ENCODE results near the gene MSI2. TPM values are rescaled to one million over a fixed set of nuclear protein-coding genes. Genes with fewer than 3 reads are reported as not detected.

Gene MSI2
- total and polyA plus RNA-seq, 2 experiments from 2014 or later, result 4.3 to 17.9 TPM

- in situ Hi-C loops (cut with MboI), result loop anchor here (10.0 kb wide), 1 partner anchor 495 kb away; the partner anchor contains the start of gene CCDC182
- H3K9me3 ChIP-seq (ENCODE audit: low read depth), result no peaks in the 10 kb centered on the region
- H3K79me2 ChIP-seq (ENCODE audit: insufficient read depth), result no peaks in the 10 kb centered on the region
- no peak overlapping the region for H3K27ac ChIP-seq
- H2AFZ ChIP-seq, result no peak overlapping the region
- 0 out of 2 replicates have a peak, but pooled peaks cover 10% of the 10 kb centered on the region for H3K27me3 ChIP-seq (replicated peaks; ENCODE audit: insufficient read depth)
- no peak overlapping the region for H3K4me3 ChIP-seq
- no peaks in the 10 kb centered on the region for H3K4me1 ChIP-seq (ENCODE audit: insufficient read depth)
- DNase-seq, result no peak
- 96% methylated on average over 1 of the region's 1 CpG for WGBS, 2 experiments (ENCODE audit: low coverage in 1 of 2, low lambda C conversion rate in 2 of 2, missing lambda C conversion rate in 2 of 2)
- no peak overlapping the region for H3K4me2 ChIP-seq (ENCODE audit: unreplicated experiment)
- no peak for TF ChIP-seq EZH2phosphoT487 (IDR thresholded peaks at IDR 0.05; ENCODE audit: insufficient read depth, low read depth)
- TF ChIP-seq EZH2 (IDR thresholded peaks at IDR 0.05; ENCODE audit: insufficient read depth, poor library complexity, severe bottlenecking), result no peak
- no peaks in the 10 kb centered on the region for H4K20me1 ChIP-seq (ENCODE audit: insufficient read depth)
- no peaks in the 10 kb centered on the region for H3K9me2 ChIP-seq (ENCODE audit: insufficient read depth)
- H3K9ac ChIP-seq, result no peak overlapping the region
- H3K36me3 ChIP-seq (ENCODE audit: low read depth), result no peaks in the 10 kb centered on the region
- no peaks in the 10 kb centered on the region for H3F3A ChIP-seq (ENCODE audit: insufficient read depth)
Observed at GRCh38 chr17:57249520-57249919, 6.8 kb upstream of the MSI2 start.

GRCh38 chr17:57251211-57251787, 5.0 kb upstream of the MSI2 start:
- Histone ChIP-seq H2AFZ (no peak overlapping the region), H3K27me3 (replicated peaks; ENCODE audit: insufficient read depth) (0 out of 2 replicates have a peak, but pooled peaks cover under 1% of the 10 kb centered on the region), H3K4me1 (ENCODE audit: insufficient read depth) (no peaks in the 10 kb centered on the region), H4K20me1 (ENCODE audit: insufficient read depth) (no peaks in the 10 kb centered on the region), H3K4me2 (ENCODE audit: unreplicated experiment) (no peak overlapping the region), H3K36me3 (ENCODE audit: low read depth) (no peaks in the 10 kb centered on the region), H3K9me2 (ENCODE audit: insufficient read depth) (no peaks in the 10 kb centered on the region), H3K9me3 (ENCODE audit: low read depth) (no peaks in the 10 kb centered on the region), H3K79me2 (ENCODE audit: insufficient read depth) (no peaks in the 10 kb centered on the region), H3K9ac (no peak overlapping the region), H3K4me3 (no peak overlapping the region), H3F3A (ENCODE audit: insufficient read depth) (peaks cover 4% of the 10 kb centered on the region; the same call in 1 of the 2 replicates), H3K27ac (no peak overlapping the region)
- TF ChIP-seq EZH2phosphoT487 (IDR thresholded peaks at IDR 0.05; ENCODE audit: insufficient read depth, low read depth) (no peak), EZH2 (IDR thresholded peaks at IDR 0.05; ENCODE audit: insufficient read depth, poor library complexity, severe bottlenecking) (no peak)
- DNase-seq, result no peak
- in situ Hi-C loops (cut with MboI), result no loop called here
- 49 to 67% methylated on average over 1 of the region's 1 CpG for WGBS, 2 experiments (ENCODE audit: low coverage in 1 of 2, low lambda C conversion rate in 2 of 2, missing lambda C conversion rate in 2 of 2)

- Histone ChIP-seq H3K4me3 (no peak overlapping the region), H3K36me3 (ENCODE audit: low read depth) (no peaks in the 10 kb centered on the region), H3K9ac (no peak overlapping the region), H3K27me3 (replicated peaks; ENCODE audit: insufficient read depth) (no peaks in the 10 kb centered on the region), H3K79me2 (ENCODE audit: insufficient read depth) (peaks cover 12% of the 10 kb centered on the region; the same call in 1 of the 2 replicates), H2AFZ (no peak overlapping the region), H3K9me3 (ENCODE audit: low read depth) (no peaks in the 10 kb centered on the region), H3K4me1 (ENCODE audit: insufficient read depth) (no peaks in the 10 kb centered on the region), H3K4me2 (ENCODE audit: unreplicated experiment) (no peak overlapping the region), H3K9me2 (ENCODE audit: insufficient read depth) (no peaks in the 10 kb centered on the region), H4K20me1 (ENCODE audit: insufficient read depth) (no peaks in the 10 kb centered on the region), H3K27ac (no peak overlapping the region), H3F3A (ENCODE audit: insufficient read depth) (peaks cover 4% of the 10 kb centered on the region; the same call in 1 of the 2 replicates)
- TF ChIP-seq EZH2phosphoT487 (IDR thresholded peaks at IDR 0.05; ENCODE audit: insufficient read depth, low read depth), result no peak
- no peak for TF ChIP-seq EZH2 (IDR thresholded peaks at IDR 0.05; ENCODE audit: insufficient read depth, poor library complexity, severe bottlenecking)
- DNase-seq, result no peak
- 38 to 47% methylated on average over 6 of the region's 6 CpGs for WGBS, 2 experiments (ENCODE audit: low coverage in 1 of 2, low lambda C conversion rate in 2 of 2, missing lambda C conversion rate in 2 of 2)
- in situ Hi-C loops (cut with MboI), result no loop called here
Observed at GRCh38 chr17:57253362-57254065, 2.8 kb upstream of the MSI2 start.

GRCh38 chr17:57255182-57255775, 1.0 kb upstream of the MSI2 start:
- in situ Hi-C loops (cut with MboI), result no loop called here
- Histone ChIP-seq H3K27me3 (replicated peaks; ENCODE audit: insufficient read depth) (no peaks in the 10 kb centered on the region), H3F3A (ENCODE audit: insufficient read depth) (peaks cover 4% of the 10 kb centered on the region; the same call in 1 of the 2 replicates), H3K36me3 (ENCODE audit: low read depth) (no peaks in the 10 kb centered on the region), H3K4me3 (peak overlapping the region; percentile 86), H3K79me2 (ENCODE audit: insufficient read depth) (peaks cover 14% of the 10 kb centered on the region; the same call in 1 of the 2 replicates), H3K9me3 (ENCODE audit: low read depth) (no peaks in the 10 kb centered on the region), H3K4me1 (ENCODE audit: insufficient read depth) (no peaks in the 10 kb centered on the region), H4K20me1 (ENCODE audit: insufficient read depth) (no peaks in the 10 kb centered on the region), H3K4me2 (ENCODE audit: unreplicated experiment) (peak overlapping the region; percentile 90), H3K9ac (peak overlapping the region; percentile 72), H2AFZ (peak overlapping the region; percentile 97), H3K27ac (no peak overlapping the region), H3K9me2 (ENCODE audit: insufficient read depth) (no peaks in the 10 kb centered on the region)
- peak; percentile 7 for DNase-seq
- WGBS, 2 experiments (ENCODE audit: low coverage in 1 of 2, low lambda C conversion rate in 2 of 2, missing lambda C conversion rate in 2 of 2), result 4 to 8% methylated on average over 16 of the region's 16 CpGs
- TF ChIP-seq EZH2 (IDR thresholded peaks at IDR 0.05; ENCODE audit: insufficient read depth, poor library complexity, severe bottlenecking), result no peak

All from GM23248 (cell line).